ENCODE data around the gene GFI1B.
"Not testable (repeated sequence)": the region's sequence is repeated elsewhere in the genome, so short reads cannot be mapped to it uniquely, and the experiment has no call there.

Gene GFI1B

GRCh38 chr9:132986640-132987620 lies 8.4 kb downstream of the GFI1B start:
- TF ChIP-seq CTCF (IDR thresholded peaks at IDR 0.05; ENCODE audit: low read depth, low read length), result no peak
- no peaks in the 10 kb centered on the region for H3K36me3 ChIP-seq
- no peaks in the 10 kb centered on the region for H3K4me1 ChIP-seq
- no peak for DNase-seq
- H3K27me3 ChIP-seq, result no peaks in the 10 kb centered on the region; the same call in 1 of the 2 replicates
- H3K9me3 ChIP-seq, result no peaks in the 10 kb centered on the region
- no peak overlapping the region for H3K4me3 ChIP-seq (ENCODE audit: low read depth, low read length)

GRCh38 chr9:132988244-132989013 lies 9.9 kb downstream of the GFI1B start:
- Histone ChIP-seq H3K9me3 (no peaks in the 10 kb centered on the region), H3K4me3 (ENCODE audit: low read depth, low read length) (no peak overlapping the region), H3K27me3 (no peaks in the 10 kb centered on the region; the same call in 1 of the 2 replicates), H3K36me3 (no peaks in the 10 kb centered on the region), H3K4me1 (no peaks in the 10 kb centered on the region)
- no peak for DNase-seq
- TF ChIP-seq CTCF (IDR thresholded peaks at IDR 0.05; ENCODE audit: low read depth, low read length), result no peak

- Histone ChIP-seq H3K4me3 (ENCODE audit: low read depth, low read length) (no peak overlapping the region), H3K36me3 (no peaks in the 10 kb centered on the region), H3K4me1 (no peaks in the 10 kb centered on the region), H3K27me3 (no peaks in the 10 kb centered on the region; the same call in 1 of the 2 replicates), H3K9me3 (no peaks in the 10 kb centered on the region)
- TF ChIP-seq CTCF (IDR thresholded peaks at IDR 0.05; ENCODE audit: low read depth, low read length), result no peak
- DNase-seq, result no peak
These were observed 10.5 kb downstream of the GFI1B start for GRCh38 chr9:132989014-132989310.

- no peaks in the 10 kb centered on the region for H3K36me3 ChIP-seq
- DNase-seq, result no peak
- no peaks in the 10 kb centered on the region for H3K4me1 ChIP-seq
- H3K27me3 ChIP-seq, result no peaks in the 10 kb centered on the region; the same call in 1 of the 2 replicates
- no peak overlapping the region for H3K4me3 ChIP-seq (ENCODE audit: low read depth, low read length)
- H3K9me3 ChIP-seq, result no peaks in the 10 kb centered on the region
- TF ChIP-seq CTCF (IDR thresholded peaks at IDR 0.05; ENCODE audit: low read depth, low read length), result no peak
These were observed 11.0 kb downstream of the GFI1B start for GRCh38 chr9:132989414-132989996.

GRCh38 chr9:132989998-132990557 lies 11.6 kb downstream of the GFI1B start:
- H3K9me3 ChIP-seq; DNase-seq; H3K36me3 ChIP-seq; H3K4me1 ChIP-seq; H3K27me3 ChIP-seq; H3K4me3 ChIP-seq (ENCODE audit: low read depth, low read length): not testable (repeated sequence)

GRCh38 chr9:132990781-132991180 lies 12.3 kb downstream of the GFI1B start:
- Histone ChIP-seq H3K9me3 (no peaks in the 10 kb centered on the region), H3K4me3 (ENCODE audit: low read depth, low read length) (no peak overlapping the region), H3K36me3 (no peaks in the 10 kb centered on the region), H3K4me1 (no peaks in the 10 kb centered on the region), H3K27me3 (no peaks in the 10 kb centered on the region; the same call in 1 of the 2 replicates)
- no peak for TF ChIP-seq CTCF (IDR thresholded peaks at IDR 0.05; ENCODE audit: low read depth, low read length)
- DNase-seq, result no peak
